Naive thymus-derived CD4-positive, alpha-beta T cell (primary cell): ENCODE measurements around the gene TYW1B. TPM values are rescaled to one million over a fixed set of nuclear protein-coding genes. Genes with fewer than 3 reads are reported as not detected.
A peak's percentile ranks its signal among the peaks of the same experiment; 100 is the strongest.
"Not testable (repeated sequence)": the region's sequence is repeated elsewhere in the genome, so short reads cannot be mapped to it uniquely, and the experiment has no call there.

Experiments
- ATAC-seq: fragments of 150-1000 bp; cut with Tn5 transposase; 2 replicates; pipeline ENCODE4 v1.10.0; 2021; ENCODE audit warnings: mild to moderate bottlenecking, moderate library complexity
- CTCF ChIA-PET: fragments of 350-600 bp; sonication (Branson Sonifier 250); formaldehyde crosslinking; loops from one replicate; lab custom pipeline; 2021; ENCODE audit warnings: antibody characterized with exemption; lab: Charles Lee
- POLR2A ChIA-PET: fragments of 350-600 bp; sonication (Branson Sonifier 250); formaldehyde crosslinking; loops from one replicate; lab custom pipeline; 2021; ENCODE audit warnings: antibody characterized with exemption, inconsistent platforms; lab: Charles Lee
- DNase-seq, 9 donors: peaks; one replicate each; pipeline versions ENCODE4 v3.0.0 to v3.0.0-alpha.2; 2020 to 2022; ENCODE audit warnings: mixed read lengths in 1 of 9
- H3K27ac ChIP-seq: one replicate; pipeline ENCODE4 v1.7.0; 2013; ENCODE audit warnings: mild to moderate bottlenecking, low read depth, low read length, moderate library complexity
- H3K27me3 ChIP-seq, 2 donors: one replicate each; pipeline ENCODE4 v1.7.0; 2013; ENCODE audit warnings: low read length in 2 of 2, mild to moderate bottlenecking in 2 of 2, moderate library complexity in 2 of 2; ENCODE audit not compliant: control insufficient read depth in 2 of 2, insufficient read depth in 2 of 2
- H3K36me3 ChIP-seq, 3 experiments: 1 replicate in 2 of 3; 2 replicates in 1 of 3; pipeline ENCODE4 v1.7.0; 2013; ENCODE audit warnings: low read length in 3 of 3, mild to moderate bottlenecking in 3 of 3, moderate library complexity in 1 of 3; ENCODE audit not compliant: insufficient read depth in 3 of 3, control insufficient read depth in 2 of 3
- H3K4me1 ChIP-seq, 2 donors: one replicate each; pipeline ENCODE4 v1.7.0; 2013; ENCODE audit warnings: low read length in 2 of 2, mild to moderate bottlenecking in 2 of 2, moderate library complexity in 1 of 2; ENCODE audit not compliant: control insufficient read depth in 2 of 2, insufficient read depth in 2 of 2
- H3K4me3 ChIP-seq: 2 replicates; pipeline ENCODE4 v1.7.0; 2013; ENCODE audit warnings: mild to moderate bottlenecking, low read length
- H3K9me3 ChIP-seq, 3 experiments: 1 replicate in 2 of 3; 2 replicates in 1 of 3; pipeline ENCODE4 v1.7.0; 2013; ENCODE audit warnings: low read length in 3 of 3; ENCODE audit not compliant: control insufficient read depth in 2 of 3
- H3K27ac Mint-ChIP-seq, 9 donors: one replicate each; pipeline ENCODE4 v1.8.0; 2020 to 2022; ENCODE audit warnings: mixed read lengths in 9 of 9, mild to moderate bottlenecking in 8 of 9, moderate library complexity in 5 of 9, inconsistent platforms in 2 of 9
- H3K27me3 Mint-ChIP-seq, 5 donors: one replicate each; pipeline ENCODE4 v1.8.0; 2021 to 2022; ENCODE audit warnings: mixed read lengths in 5 of 5, mild to moderate bottlenecking in 1 of 5
- H3K36me3 Mint-ChIP-seq, 5 donors: one replicate each; pipeline ENCODE4 v1.8.0; 2020 to 2022; ENCODE audit warnings: mixed read lengths in 5 of 5, mild to moderate bottlenecking in 3 of 5, inconsistent platforms in 1 of 5
- H3K4me1 Mint-ChIP-seq, 7 donors: one replicate each; pipeline ENCODE4 v1.8.0; 2020 to 2022; ENCODE audit warnings: mixed read lengths in 7 of 7, mild to moderate bottlenecking in 3 of 7, inconsistent platforms in 1 of 7
- H3K4me3 Mint-ChIP-seq, 10 donors: one replicate each; pipeline ENCODE4 v1.8.0; 2020 to 2022; ENCODE audit warnings: mild to moderate bottlenecking in 10 of 10, mixed read lengths in 10 of 10, moderate library complexity in 6 of 10, inconsistent platforms in 2 of 10
- H3K9me3 Mint-ChIP-seq, 11 donors: one replicate each; pipeline ENCODE4 v1.8.0; 2020 to 2022; ENCODE audit warnings: mixed read lengths in 11 of 11, mild to moderate bottlenecking in 4 of 11, inconsistent platforms in 1 of 11, moderate library complexity in 1 of 11
- intact Hi-C, 2 donors: fragments of 100-400 bp; cut with micrococcal nuclease; formaldehyde crosslinking; loops; one replicate each; pipeline ENCODE4 v1.15.1; 2023
- polyA plus RNA-seq, 2 donors: library from polyadenylated mRNA; unstranded; fragments of 300-500 nt; fragmentation: Illumina TruSeq; gene quantifications; one replicate each; pipeline ENCODE4 v1.2.3, GENCODE V29; 2021
- total RNA-seq, 6 experiments: library from RNA in 5 of 6; stranded (reverse) in 5 of 6; gene quantifications; 1 replicate in 5 of 6; 2 replicates in 1 of 6; pipeline ENCODE4 v1.2.3 and lab custom pipeline; 2021 to 2026

Gene TYW1B
- total and polyA plus RNA-seq, 7 experiments from 2014 or later = 1.2 to 8.2 (median 5.4) TPM

DNA sequence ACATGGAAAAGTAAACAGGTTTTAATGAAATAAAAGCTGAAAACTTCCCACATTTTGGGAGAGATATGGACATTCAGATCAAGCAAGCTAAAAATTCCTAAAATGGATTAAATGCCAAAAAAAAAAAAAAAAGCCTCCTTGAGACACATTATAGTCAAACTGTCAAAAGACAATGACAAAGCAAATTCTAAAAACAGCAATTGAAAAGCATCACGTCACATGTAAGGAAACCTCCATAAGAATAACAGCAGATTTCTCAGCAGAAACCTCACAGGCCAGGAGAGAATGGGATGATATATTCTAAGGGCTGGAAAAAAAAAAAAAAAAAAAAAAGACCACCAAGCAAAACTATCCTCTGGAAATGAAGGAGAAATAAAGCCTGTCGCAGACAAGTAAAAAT is 97.2 kb downstream of the TYW1B start:
- DNase-seq, ATAC-seq, H3K27me3 Mint-ChIP-seq, intact Hi-C loops, H3K36me3 ChIP-seq, CTCF ChIA-PET, H3K27me3 ChIP-seq, H3K27ac Mint-ChIP-seq, H3K27ac ChIP-seq, H3K4me1 Mint-ChIP-seq, H3K4me1 ChIP-seq, H3K4me3 Mint-ChIP-seq, H3K9me3 ChIP-seq, POLR2A ChIA-PET, H3K4me3 ChIP-seq: not testable (repeated sequence)
- Mint-ChIP-seq H3K9me3 (peaks cover 7 to 61% (median 26%) of the 10 kb centered on the region in 11 donors), H3K36me3 (peaks cover 38 to 79% (median 78%) of the 10 kb centered on the region in 5 donors)

DNA sequence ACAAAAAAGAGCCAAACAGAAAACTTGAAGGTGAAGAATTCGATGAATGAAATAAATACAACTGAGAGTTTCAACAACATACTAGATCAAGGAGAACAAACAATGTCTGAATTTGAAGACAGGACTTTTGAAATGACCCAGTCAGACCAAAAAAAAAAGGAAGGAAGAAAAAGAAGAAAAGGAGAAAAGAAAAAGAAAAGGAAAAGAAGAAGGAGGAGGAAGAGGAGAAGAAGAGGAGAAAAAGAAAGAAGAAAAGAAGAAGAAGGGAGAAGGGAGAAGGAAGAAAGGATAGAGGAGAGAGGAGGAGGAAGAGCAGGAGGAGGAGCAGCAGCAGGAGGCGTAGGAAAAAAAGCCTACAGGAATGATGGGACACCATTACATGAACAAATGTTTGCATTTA is 97.6 kb downstream of the TYW1B start:
- H3K4me3 ChIP-seq, POLR2A ChIA-PET, ATAC-seq, H3K9me3 ChIP-seq, H3K27me3 ChIP-seq, H3K4me1 Mint-ChIP-seq, DNase-seq, H3K36me3 ChIP-seq, H3K27ac ChIP-seq, CTCF ChIA-PET, intact Hi-C loops, H3K27me3 Mint-ChIP-seq, H3K4me1 ChIP-seq: not testable (repeated sequence)
- peaks cover 7 to 56% (median 26%) of the 10 kb centered on the region in 11 donors for H3K9me3 Mint-ChIP-seq
- H3K36me3 Mint-ChIP-seq = peaks cover 38 to 83% (median 82%) of the 10 kb centered on the region in 5 donors
- H3K27ac Mint-ChIP-seq = peak overlapping the region in 1 of 9 donors; percentile 19
- H3K4me3 Mint-ChIP-seq = peak overlapping the region in 2 of 10 donors; percentile 16 to 45

- peak overlapping the region in 1 of 10 donors; percentile 17 for H3K4me3 Mint-ChIP-seq
- POLR2A ChIA-PET, H3K4me3 ChIP-seq, intact Hi-C loops, CTCF ChIA-PET, H3K27ac ChIP-seq, H3K27me3 ChIP-seq, DNase-seq, H3K4me1 Mint-ChIP-seq, H3K36me3 ChIP-seq, ATAC-seq, H3K4me1 ChIP-seq, H3K9me3 ChIP-seq, H3K27me3 Mint-ChIP-seq, H3K27ac Mint-ChIP-seq: not testable (repeated sequence)
- H3K9me3 Mint-ChIP-seq = peaks cover 0 to 44% (median 19%) of the 10 kb centered on the region in 11 donors
- H3K36me3 Mint-ChIP-seq = peaks cover 29 to 82% (median 78%) of the 10 kb centered on the region in 5 donors
Observed at GRCh38 chr7:72729130-72729529, 98.9 kb downstream of the TYW1B start.

DNA sequence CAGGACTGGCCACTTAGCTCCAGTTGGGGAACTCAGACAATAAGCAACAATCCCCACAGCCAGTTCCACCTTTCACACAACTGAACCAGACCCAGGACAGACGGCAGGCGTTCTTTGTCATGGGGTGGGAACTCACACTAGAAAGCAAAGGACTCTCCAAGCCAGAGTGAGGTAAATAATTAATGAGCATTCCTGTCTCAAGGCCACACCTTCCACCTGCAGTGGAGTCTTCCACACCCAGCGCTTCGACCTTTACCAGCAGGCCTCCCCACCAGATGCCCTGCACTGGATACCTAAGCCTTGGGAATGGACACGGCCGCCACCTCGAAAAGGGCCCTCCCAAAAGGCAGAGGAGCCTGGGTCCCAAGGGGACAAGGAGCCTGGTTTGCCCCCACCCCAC is 105.3 kb downstream of the TYW1B start:
- H3K9me3 Mint-ChIP-seq, CTCF ChIA-PET, H3K27ac Mint-ChIP-seq, H3K36me3 ChIP-seq, H3K27ac ChIP-seq, H3K27me3 Mint-ChIP-seq, H3K4me1 Mint-ChIP-seq, intact Hi-C loops, H3K4me1 ChIP-seq, DNase-seq, ATAC-seq, H3K9me3 ChIP-seq, H3K27me3 ChIP-seq, H3K4me3 Mint-ChIP-seq, H3K4me3 ChIP-seq, POLR2A ChIA-PET: not testable (repeated sequence)
- peaks cover 12 to 51% (median 39%) of the 10 kb centered on the region in 5 donors for H3K36me3 Mint-ChIP-seq

DNA sequence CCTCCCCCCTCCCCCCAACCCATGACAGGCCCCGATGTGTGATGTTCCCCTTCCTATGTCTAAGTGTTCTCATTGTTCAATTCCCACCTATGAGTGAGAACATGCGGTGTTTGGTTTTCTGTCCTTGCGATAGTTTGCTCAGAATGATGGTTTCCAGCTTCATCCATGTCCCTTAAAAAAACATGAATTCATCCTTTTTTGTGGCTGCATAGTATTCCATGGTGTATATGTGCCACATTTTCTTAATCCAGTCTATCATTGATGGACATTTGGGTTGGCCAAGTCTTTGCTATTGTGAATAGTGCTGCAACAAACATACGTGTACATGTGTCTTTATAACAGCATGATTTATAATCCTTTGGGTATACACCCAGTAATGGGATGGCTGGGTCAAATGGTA is 107.1 kb downstream of the TYW1B start:
- H3K27me3 Mint-ChIP-seq, H3K4me3 ChIP-seq, H3K36me3 ChIP-seq, CTCF ChIA-PET, H3K27ac Mint-ChIP-seq, H3K4me1 ChIP-seq, H3K9me3 Mint-ChIP-seq, H3K9me3 ChIP-seq, H3K4me1 Mint-ChIP-seq, ATAC-seq, POLR2A ChIA-PET, DNase-seq, intact Hi-C loops, H3K27ac ChIP-seq, H3K27me3 ChIP-seq, H3K4me3 Mint-ChIP-seq: not testable (repeated sequence)
- H3K36me3 Mint-ChIP-seq = peaks cover 12 to 46% (median 33%) of the 10 kb centered on the region in 5 donors

GRCh38 chr7:72717252-72717774 is 110.7 kb downstream of the TYW1B start:
- H3K27ac ChIP-seq, H3K4me1 ChIP-seq, CTCF ChIA-PET, intact Hi-C loops, H3K9me3 ChIP-seq, H3K4me3 ChIP-seq, H3K4me1 Mint-ChIP-seq, H3K27ac Mint-ChIP-seq, POLR2A ChIA-PET, DNase-seq, H3K36me3 ChIP-seq, H3K4me3 Mint-ChIP-seq, H3K9me3 Mint-ChIP-seq, H3K27me3 ChIP-seq, ATAC-seq, H3K27me3 Mint-ChIP-seq: not testable (repeated sequence)
- H3K36me3 Mint-ChIP-seq = peaks cover 13 to 53% (median 37%) of the 10 kb centered on the region in 5 donors

DNA sequence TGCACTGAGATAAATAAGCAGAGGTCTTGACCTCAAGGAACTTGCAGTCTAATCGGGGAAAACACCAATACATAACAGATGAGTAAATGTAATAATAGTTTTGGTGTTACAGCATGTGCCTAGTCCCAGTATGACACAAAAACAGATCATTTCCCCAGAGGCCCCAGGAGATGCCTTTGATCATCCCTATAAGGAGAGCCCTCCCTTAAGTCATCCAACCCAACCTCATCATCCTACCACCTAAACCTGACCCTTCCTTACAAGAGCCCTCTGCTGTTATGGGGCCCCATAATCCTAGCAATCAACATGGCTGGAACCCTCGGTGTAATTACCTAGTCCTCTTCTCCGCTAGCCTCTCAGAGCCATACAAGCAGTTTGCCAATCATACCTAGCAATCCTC is 116.1 kb downstream of the TYW1B start:
- ATAC-seq, H3K27ac ChIP-seq, H3K4me1 ChIP-seq, H3K9me3 ChIP-seq, DNase-seq, H3K4me3 ChIP-seq, CTCF ChIA-PET, H3K27ac Mint-ChIP-seq, H3K36me3 ChIP-seq, H3K4me3 Mint-ChIP-seq, intact Hi-C loops, H3K9me3 Mint-ChIP-seq, H3K27me3 Mint-ChIP-seq, POLR2A ChIA-PET, H3K27me3 ChIP-seq: not testable (repeated sequence)
- H3K4me1 Mint-ChIP-seq = peaks cover 0 to 14% (median 0%) of the 10 kb centered on the region in 7 donors
- H3K36me3 Mint-ChIP-seq = peaks cover 22 to 65% (median 56%) of the 10 kb centered on the region in 5 donors
